IPS-18a (cell line): ENCODE measurements around the gene C4orf54.
A peak's percentile ranks its signal among the peaks of the same experiment; 100 is the strongest.

ENCODE experiments used
- H3K27ac ChIP-seq: one replicate; pipeline ENCODE4 v1.5.1; 2013; ENCODE audit warnings: low read length
- H3K27me3 ChIP-seq: one replicate; pipeline ENCODE4 v1.6.1; 2013; ENCODE audit warnings: mild to moderate bottlenecking, low read length; ENCODE audit not compliant: control insufficient read depth, insufficient read depth
- H3K36me3 ChIP-seq: one replicate; pipeline ENCODE4 v1.6.1; 2013; ENCODE audit warnings: low read depth, low read length; ENCODE audit not compliant: control insufficient read depth
- H3K4me1 ChIP-seq: one replicate; pipeline ENCODE4 v1.6.1; 2013; ENCODE audit warnings: low read depth, low read length; ENCODE audit not compliant: control insufficient read depth
- H3K4me3 ChIP-seq: one replicate; pipeline ENCODE4 v1.5.1; 2013; ENCODE audit warnings: low read length
- H3K9ac ChIP-seq: one replicate; pipeline ENCODE4 v1.6.1; 2013; ENCODE audit warnings: mild to moderate bottlenecking, low read length, moderate library complexity
- H3K9me3 ChIP-seq: one replicate; pipeline ENCODE4 v1.6.1; 2013; ENCODE audit warnings: low read depth, low read length; ENCODE audit not compliant: control insufficient read depth

Gene C4orf54

GRCh38 chr4:99651811-99652485 is 5.7 kb downstream of the C4orf54 start:
- Histone ChIP-seq H3K27ac (no peak overlapping the region), H3K36me3 (no peaks in the 10 kb centered on the region), H3K9me3 (no peaks in the 10 kb centered on the region), H3K4me3 (no peak overlapping the region), H3K4me1 (no peaks in the 10 kb centered on the region), H3K27me3 (peaks cover 7% of the 10 kb centered on the region), H3K9ac (no peak overlapping the region)

DNA sequence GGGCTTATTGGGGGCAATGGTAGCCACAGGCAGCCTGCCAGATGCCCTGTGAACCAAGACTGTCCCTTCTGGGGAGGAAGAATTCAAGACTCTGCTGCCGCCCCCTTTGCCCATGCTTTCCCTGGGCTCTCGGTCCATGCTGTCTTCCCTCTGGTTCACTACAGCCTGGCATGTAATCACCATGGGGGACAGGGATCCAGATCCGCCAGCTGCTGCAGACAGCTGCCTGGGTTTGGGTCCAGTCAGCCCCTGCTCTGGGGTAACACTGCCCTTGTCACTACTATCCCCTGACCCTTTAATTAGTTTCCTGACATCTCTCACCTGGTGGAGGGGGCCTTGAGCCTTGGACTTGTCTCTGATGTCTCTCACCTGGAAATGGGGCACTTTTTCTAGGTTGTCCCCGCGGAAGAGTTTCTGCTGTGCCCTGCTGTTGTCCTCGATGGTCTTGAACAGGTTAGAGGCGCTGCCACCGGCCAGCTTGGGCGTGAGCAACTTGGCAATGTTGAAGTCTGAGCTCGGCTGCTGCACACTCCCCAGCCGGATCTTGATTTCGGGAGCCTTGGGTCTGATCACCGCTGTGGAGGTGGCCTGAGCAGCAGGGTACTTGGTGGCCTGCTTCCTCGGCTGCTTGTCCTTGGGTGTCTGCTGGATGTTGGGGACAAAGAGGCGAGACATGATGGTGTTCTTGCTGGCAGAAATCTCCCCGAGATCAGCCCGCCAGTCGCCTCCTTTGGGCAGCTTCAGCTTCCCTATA is 6.4 kb downstream of the C4orf54 start:
- H3K27ac ChIP-seq, result no peak overlapping the region
- no peak overlapping the region for H3K4me3 ChIP-seq
- no peaks in the 10 kb centered on the region for H3K9me3 ChIP-seq
- H3K27me3 ChIP-seq, result peaks cover 15% of the 10 kb centered on the region
- no peak overlapping the region for H3K9ac ChIP-seq
- H3K36me3 ChIP-seq, result no peaks in the 10 kb centered on the region
- H3K4me1 ChIP-seq, result peaks cover 4% of the 10 kb centered on the region

DNA sequence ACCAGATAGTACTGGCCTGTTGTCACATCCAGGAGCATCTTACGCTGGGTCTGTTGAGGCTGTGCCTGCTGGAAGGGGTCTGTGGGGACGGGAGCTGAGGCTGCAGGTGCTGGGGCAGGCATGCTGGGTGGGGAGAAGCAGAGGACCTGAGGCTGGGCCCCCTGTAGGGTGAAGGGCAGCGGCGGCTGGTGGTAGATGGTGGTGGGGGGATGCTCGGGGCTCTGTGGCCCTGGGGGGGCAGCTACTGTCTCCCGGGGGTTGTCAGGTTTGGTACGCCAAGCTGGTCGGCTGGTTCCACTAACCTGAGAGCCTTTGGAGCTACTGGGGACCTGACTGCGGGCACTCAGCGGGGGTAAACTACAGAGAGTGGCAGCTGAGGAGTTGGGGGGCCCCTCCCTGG is 7.8 kb downstream of the C4orf54 start:
- Histone ChIP-seq H3K9ac (no peak overlapping the region), H3K4me3 (no peak overlapping the region), H3K4me1 (peaks cover 16% of the 10 kb centered on the region), H3K27ac (no peak overlapping the region), H3K36me3 (no peaks in the 10 kb centered on the region), H3K27me3 (peaks cover 23% of the 10 kb centered on the region), H3K9me3 (no peaks in the 10 kb centered on the region)

DNA sequence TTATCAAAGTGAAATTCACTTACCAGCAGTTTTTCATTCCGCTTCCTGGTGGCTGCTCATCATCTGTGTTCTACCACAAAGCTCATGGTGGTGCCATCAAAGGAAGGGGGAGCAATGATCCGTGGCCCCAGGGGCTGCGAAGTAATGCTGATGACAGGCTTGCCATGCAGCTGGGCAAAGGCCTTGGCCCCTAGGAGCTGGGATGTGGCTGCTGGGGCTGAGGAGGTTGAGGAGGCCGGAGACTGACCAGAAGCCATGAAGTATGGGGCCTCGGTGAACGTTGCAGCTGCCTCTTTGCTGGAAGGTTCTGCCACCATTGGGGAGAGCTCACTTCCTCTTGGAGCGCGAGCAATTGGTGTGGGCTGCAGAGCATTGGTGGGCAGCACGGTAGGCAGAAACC is 8.4 kb downstream of the C4orf54 start:
- no peak overlapping the region for H3K4me3 ChIP-seq
- peaks cover 28% of the 10 kb centered on the region for H3K27me3 ChIP-seq
- no peaks in the 10 kb centered on the region for H3K36me3 ChIP-seq
- no peak overlapping the region for H3K9ac ChIP-seq
- H3K9me3 ChIP-seq, result no peaks in the 10 kb centered on the region
- H3K27ac ChIP-seq, result no peak overlapping the region
- peaks cover 22% of the 10 kb centered on the region for H3K4me1 ChIP-seq

GRCh38 chr4:99648321-99648720 is 9.3 kb downstream of the C4orf54 start:
- Histone ChIP-seq H3K27ac (no peak overlapping the region), H3K27me3 (peaks cover 37% of the 10 kb centered on the region), H3K36me3 (no peaks in the 10 kb centered on the region), H3K9ac (no peak overlapping the region), H3K4me3 (no peak overlapping the region), H3K9me3 (no peaks in the 10 kb centered on the region), H3K4me1 (peaks cover 30% of the 10 kb centered on the region)

- no peaks in the 10 kb centered on the region for H3K9me3 ChIP-seq
- H3K27ac ChIP-seq, result no peak overlapping the region
These were observed 10.6 kb downstream of the C4orf54 start for GRCh38 chr4:99647071-99647470.

GRCh38 chr4:99645638-99646037 is 12.0 kb downstream of the C4orf54 start:
- Histone ChIP-seq H3K9me3 (no peaks in the 10 kb centered on the region), H3K4me3 (peak overlapping the region; percentile 22), H3K36me3 (no peaks in the 10 kb centered on the region), H3K27me3 (peaks cover 51% of the 10 kb centered on the region), H3K9ac (no peak overlapping the region), H3K4me1 (peaks cover 38% of the 10 kb centered on the region), H3K27ac (no peak overlapping the region)

More at GRCh38 chr4:99647071-99647470, 10.6 kb downstream of the C4orf54 start:
- H3K4me3 ChIP-seq, result no peak overlapping the region
- H3K27me3 ChIP-seq, result peaks cover 50% of the 10 kb centered on the region
- H3K9ac ChIP-seq, result no peak overlapping the region
- H3K4me1 ChIP-seq, result peaks cover 37% of the 10 kb centered on the region
- H3K36me3 ChIP-seq, result no peaks in the 10 kb centered on the region

DNA sequence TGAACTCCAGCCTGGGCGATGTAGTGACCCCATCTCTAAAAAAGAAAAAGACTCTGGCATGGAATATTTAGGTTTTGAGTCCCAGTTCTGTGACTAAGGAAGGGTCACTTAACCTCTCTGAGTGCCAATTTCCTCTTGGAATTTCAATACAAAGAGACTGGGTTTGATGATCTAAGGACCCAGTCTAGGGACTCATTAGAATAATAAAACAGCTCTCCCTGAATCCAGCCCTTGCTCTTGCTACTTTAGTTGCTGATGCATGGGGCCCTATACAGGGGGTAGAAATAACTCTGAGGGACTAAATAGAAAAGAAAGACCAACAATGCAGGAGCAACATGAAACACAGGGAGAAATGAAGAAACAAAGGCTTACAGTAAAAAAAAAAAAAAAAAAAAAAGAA is 12.6 kb downstream of the C4orf54 start:
- Histone ChIP-seq H3K9ac (no peak overlapping the region), H3K36me3 (no peaks in the 10 kb centered on the region), H3K27ac (no peak overlapping the region), H3K4me1 (peaks cover 44% of the 10 kb centered on the region), H3K27me3 (peaks cover 51% of the 10 kb centered on the region), H3K9me3 (no peaks in the 10 kb centered on the region), H3K4me3 (peak overlapping the region; percentile 47)

DNA sequence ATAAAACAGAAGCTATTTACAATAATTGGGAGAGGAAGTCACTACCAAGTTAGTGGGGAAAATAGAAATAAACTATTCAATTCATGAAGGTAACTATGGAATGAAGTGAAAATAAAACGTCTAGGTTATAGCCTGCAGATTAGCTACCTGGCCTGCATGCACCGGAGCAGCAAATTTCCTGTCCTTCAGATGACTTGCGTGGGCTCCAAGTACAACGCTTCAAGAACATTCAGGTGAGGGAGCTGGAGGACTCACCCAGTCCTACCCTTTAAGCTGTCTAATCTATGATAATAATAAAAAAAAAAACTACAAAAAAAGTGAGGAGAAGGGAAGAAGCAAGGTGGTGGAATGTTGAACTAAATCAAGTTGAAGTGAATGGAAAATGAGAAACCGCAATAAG is 13.2 kb downstream of the C4orf54 start:
- Histone ChIP-seq H3K4me3 (peak overlapping the region; percentile 47), H3K27ac (no peak overlapping the region), H3K27me3 (peaks cover 51% of the 10 kb centered on the region), H3K4me1 (peaks cover 45% of the 10 kb centered on the region), H3K9me3 (no peaks in the 10 kb centered on the region), H3K9ac (no peak overlapping the region), H3K36me3 (no peaks in the 10 kb centered on the region)

DNA sequence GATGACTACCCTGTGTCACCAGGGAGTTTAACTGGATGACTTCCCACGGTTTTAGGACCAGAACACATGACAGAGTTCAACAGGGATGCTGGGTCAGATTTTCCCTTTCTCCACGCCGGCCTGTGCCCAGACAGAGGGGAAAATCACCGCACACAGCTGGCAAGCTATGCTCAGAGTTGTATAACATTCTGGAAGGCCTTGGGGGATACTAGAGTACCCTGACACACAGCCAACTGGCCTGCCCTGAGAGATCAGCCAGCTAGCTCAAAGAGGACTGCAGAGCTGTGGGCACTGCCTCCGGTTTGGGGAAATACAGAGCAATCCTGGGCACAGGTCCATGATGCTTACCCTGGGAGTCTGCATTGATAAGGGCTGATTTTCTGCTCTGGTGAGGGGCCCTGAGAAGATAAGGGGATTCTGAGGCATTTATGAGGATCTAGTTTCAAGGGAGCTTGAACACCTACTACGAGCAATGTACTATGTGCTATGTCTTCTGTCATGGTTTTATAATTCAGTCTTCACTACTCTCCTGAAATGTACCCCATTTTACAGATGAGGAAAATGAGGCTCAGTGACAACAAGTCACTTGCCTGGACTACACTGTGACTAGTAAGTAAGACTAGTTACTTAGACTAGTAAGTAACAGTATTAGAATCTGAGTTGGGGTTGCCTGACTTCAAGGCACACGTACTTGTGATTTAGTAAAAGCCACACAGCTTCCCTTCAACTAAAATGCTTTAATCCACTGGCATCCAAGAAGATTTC is 14.7 kb downstream of the C4orf54 start:
- no peak overlapping the region for H3K27ac ChIP-seq
- no peak overlapping the region for H3K4me3 ChIP-seq
- no peak overlapping the region for H3K9ac ChIP-seq
- no peaks in the 10 kb centered on the region for H3K36me3 ChIP-seq
- H3K9me3 ChIP-seq, result no peaks in the 10 kb centered on the region
- H3K4me1 ChIP-seq, result peaks cover 45% of the 10 kb centered on the region
- H3K27me3 ChIP-seq, result peaks cover 51% of the 10 kb centered on the region

- Histone ChIP-seq H3K27ac (no peak overlapping the region), H3K36me3 (no peaks in the 10 kb centered on the region), H3K4me1 (peaks cover 35% of the 10 kb centered on the region), H3K27me3 (peaks cover 31% of the 10 kb centered on the region), H3K9ac (no peak overlapping the region), H3K9me3 (no peaks in the 10 kb centered on the region), H3K4me3 (no peak overlapping the region)
These were observed 17.0 kb downstream of the C4orf54 start for GRCh38 chr4:99640676-99641075.
